ENCODE measurements around the gene CRB2.

- no peak for TF ChIP-seq CTCF (IDR thresholded peaks at IDR 0.05; ENCODE audit: low read depth, low read length, poor library complexity, severe bottlenecking)
- TF ChIP-seq EZH2phosphoT487 (IDR thresholded peaks at IDR 0.05; ENCODE audit: borderline replicate concordance, low read length), result no peak
These were observed 34.5 kb downstream of the CRB2 start for GRCh38 chr9:123390337-123391135.
